Astrocyte (in vitro differentiated cells and primary cell): ENCODE data around the gene DACT3. TPM values are rescaled to one million over a fixed set of nuclear protein-coding genes. Genes with fewer than 3 reads are reported as not detected.

Source experiments
- DNase-seq: peaks from one replicate; pipeline ENCODE4 v3.0.0-alpha.2; 2010; ENCODE audit warnings: low read depth
- FAIRE-seq: peaks from 2 replicates; lab custom pipeline; 2011; peaks lifted over from hg19 to GRCh38; lab: Jason Lieb, UNC
- H2AFZ ChIP-seq: 2 replicates; pipeline ENCODE4 v1.6.0; 2012; ENCODE audit warnings: low read depth, low read length, inconsistent platforms
- H3K27ac ChIP-seq: 2 replicates; pipeline ENCODE4 v1.5.1; 2011; ENCODE audit warnings: low read depth, low read length, inconsistent platforms
- H3K27me3 ChIP-seq: 2 replicates; pipeline ENCODE4 v1.6.0; 2011; ENCODE audit warnings: low read length, inconsistent platforms; ENCODE audit not compliant: insufficient read depth
- H3K36me3 ChIP-seq: 2 replicates; pipeline ENCODE4 v1.5.1; 2011; ENCODE audit warnings: low read length, inconsistent platforms; ENCODE audit not compliant: insufficient read depth
- H3K4me1 ChIP-seq: 2 replicates; pipeline ENCODE4 v1.5.1; 2011; ENCODE audit warnings: low read length, inconsistent platforms; ENCODE audit not compliant: insufficient read depth
- H3K4me2 ChIP-seq: 2 replicates; pipeline ENCODE4 v1.6.0; 2012; ENCODE audit warnings: low read length, inconsistent platforms
- H3K4me3 ChIP-seq: 2 replicates; pipeline ENCODE4 v1.5.1; 2011; ENCODE audit warnings: low read depth, mild to moderate bottlenecking, low read length, inconsistent platforms; ENCODE audit not compliant: insufficient read depth
- H3K79me2 ChIP-seq: 2 replicates; pipeline ENCODE4 v1.6.0; 2012; ENCODE audit warnings: mild to moderate bottlenecking, low read length, inconsistent platforms; ENCODE audit not compliant: insufficient read depth
- H3K9ac ChIP-seq: 2 replicates; pipeline ENCODE4 v1.6.0; 2012; ENCODE audit warnings: mild to moderate bottlenecking, low read length, inconsistent platforms
- H3K9me3 ChIP-seq: 2 replicates; pipeline ENCODE4 v1.5.1; 2012; ENCODE audit warnings: low read depth, mild to moderate bottlenecking, low read length, inconsistent platforms; ENCODE audit not compliant: insufficient read depth
- H4K20me1 ChIP-seq: 2 replicates; pipeline ENCODE4 v1.6.0; 2012; ENCODE audit warnings: low read length, inconsistent platforms; ENCODE audit not compliant: insufficient read depth
- H3K27ac Mint-ChIP-seq: one replicate; pipeline ENCODE4 v1.8.0; 2021; ENCODE audit warnings: mild to moderate bottlenecking, mixed read lengths; ENCODE audit not compliant: unreplicated experiment
- H3K27me3 Mint-ChIP-seq: one replicate; pipeline ENCODE4 v1.8.0; 2021; ENCODE audit warnings: low read depth, mixed read lengths; ENCODE audit not compliant: unreplicated experiment
- H3K36me3 Mint-ChIP-seq: one replicate; pipeline ENCODE4 v1.8.0; 2021; ENCODE audit warnings: low read depth, mixed read lengths; ENCODE audit not compliant: unreplicated experiment
- H3K4me1 Mint-ChIP-seq: one replicate; pipeline ENCODE4 v1.8.0; 2021; ENCODE audit warnings: low read depth, mixed read lengths; ENCODE audit not compliant: unreplicated experiment
- H3K4me3 Mint-ChIP-seq: one replicate; pipeline ENCODE4 v1.8.0; 2021; ENCODE audit warnings: mild to moderate bottlenecking, moderate library complexity, mixed read lengths; ENCODE audit not compliant: unreplicated experiment
- H3K9me3 Mint-ChIP-seq: one replicate; pipeline ENCODE4 v1.8.0; 2021; ENCODE audit warnings: mild to moderate bottlenecking, mixed read lengths; ENCODE audit not compliant: unreplicated experiment
- CTCF ChIP-seq: IDR thresholded peaks from 2 replicates; pipeline ENCODE4 v1.5.1; 2011; ENCODE audit warnings: low read depth, mild to moderate bottlenecking, inconsistent platforms, low read length, moderate library complexity; ENCODE audit not compliant: insufficient read depth
- EZH2 ChIP-seq: IDR thresholded peaks from 2 replicates; pipeline ENCODE4 v1.6.1; 2012; ENCODE audit warnings: mild to moderate bottlenecking, low read length, inconsistent platforms; ENCODE audit not compliant: insufficient read depth
- total RNA-seq: library from RNA; stranded (reverse); gene quantifications from 2 replicates; pipeline ENCODE4 v1.2.1, GENCODE V29; 2021

DACT3 gene
- total RNA-seq, 1 donor from 2014 or later = 19.8 TPM

GRCh38 chr19:46606019-46606418 lies 55.0 kb downstream of the DACT3 start:
- no peak for DNase-seq

GRCh38 chr19:46605356-46605821 lies 55.6 kb downstream of the DACT3 start:
- H2AFZ ChIP-seq = no peak overlapping the region
- H3K4me2 ChIP-seq = no peak overlapping the region
- no peak for DNase-seq
- H3K4me3 Mint-ChIP-seq = no peak overlapping the region
- no peak overlapping the region for H3K4me3 ChIP-seq
- no peaks in the 10 kb centered on the region for H3K9me3 ChIP-seq
- no peak overlapping the region for H3K27ac Mint-ChIP-seq
- peaks cover 54% of the 10 kb centered on the region for H3K79me2 ChIP-seq
- H3K27me3 Mint-ChIP-seq = no peaks in the 10 kb centered on the region
- H3K4me1 ChIP-seq = peaks cover 15% of the 10 kb centered on the region
- H3K9ac ChIP-seq = no peak overlapping the region
- no peaks in the 10 kb centered on the region for H3K9me3 Mint-ChIP-seq
- H3K36me3 Mint-ChIP-seq = peaks cover 29% of the 10 kb centered on the region
- no peak for TF ChIP-seq EZH2
- TF ChIP-seq CTCF = no peak
- no peak for FAIRE-seq
- no peak overlapping the region for H3K27ac ChIP-seq
- H3K27me3 ChIP-seq = no peaks in the 10 kb centered on the region
- H3K36me3 ChIP-seq = peaks cover 32% of the 10 kb centered on the region
- peaks cover 22% of the 10 kb centered on the region for H3K4me1 Mint-ChIP-seq
- peaks cover 83% of the 10 kb centered on the region for H4K20me1 ChIP-seq

More at GRCh38 chr19:46606019-46606418, 55.0 kb downstream of the DACT3 start:
- H3K36me3 ChIP-seq = peaks cover 32% of the 10 kb centered on the region
- no peaks in the 10 kb centered on the region for H3K27me3 ChIP-seq
- H3K27ac ChIP-seq = no peak overlapping the region
- Mint-ChIP-seq H3K4me1 (peaks cover 22% of the 10 kb centered on the region), H3K27me3 (no peaks in the 10 kb centered on the region), H3K9me3 (no peaks in the 10 kb centered on the region), H3K27ac (no peak overlapping the region), H3K4me3 (no peak overlapping the region), H3K36me3 (peaks cover 33% of the 10 kb centered on the region)
- peaks cover 89% of the 10 kb centered on the region for H4K20me1 ChIP-seq
- no peak overlapping the region for H3K4me3 ChIP-seq
- H2AFZ ChIP-seq = no peak overlapping the region
- no peaks in the 10 kb centered on the region for H3K9me3 ChIP-seq
- no peak for FAIRE-seq
- H3K4me2 ChIP-seq = no peak overlapping the region
- peaks cover 54% of the 10 kb centered on the region for H3K79me2 ChIP-seq
- peaks cover 14% of the 10 kb centered on the region for H3K4me1 ChIP-seq
- no peak for TF ChIP-seq CTCF
- no peak for TF ChIP-seq EZH2
- no peak overlapping the region for H3K9ac ChIP-seq

- peaks cover 22% of the 10 kb centered on the region for H3K4me1 Mint-ChIP-seq
- Histone ChIP-seq H3K27ac (no peak overlapping the region), H3K27me3 (no peaks in the 10 kb centered on the region), H3K9me3 (no peaks in the 10 kb centered on the region), H3K4me2 (no peak overlapping the region), H3K79me2 (peaks cover 54% of the 10 kb centered on the region), H3K4me1 (peaks cover 19% of the 10 kb centered on the region), H3K9ac (no peak overlapping the region), H4K20me1 (peaks cover 80% of the 10 kb centered on the region), H3K36me3 (peaks cover 30% of the 10 kb centered on the region), H3K4me3 (no peak overlapping the region), H2AFZ (no peak overlapping the region)
- no peak for DNase-seq
- peaks cover 30% of the 10 kb centered on the region for H3K36me3 Mint-ChIP-seq
- no peaks in the 10 kb centered on the region for H3K9me3 Mint-ChIP-seq
- no peak for TF ChIP-seq CTCF
- H3K4me3 Mint-ChIP-seq = no peak overlapping the region
- H3K27ac Mint-ChIP-seq = no peak overlapping the region
- FAIRE-seq = no peak
- H3K27me3 Mint-ChIP-seq = no peaks in the 10 kb centered on the region
Measured at GRCh38 chr19:46604781-46605355, 56.1 kb downstream of the DACT3 start.
